Hindlimb muscle (tissue), 1 donor: ENCODE results near the gene NRXN2. TPM values are rescaled to one million over a fixed set of nuclear protein-coding genes. Genes with fewer than 3 reads are reported as not detected.

Source experiments
- DNase-seq: peaks from one replicate; pipeline ENCODE4 v3.0.0-alpha.2; 2013
- polyA plus RNA-seq: library from polyadenylated mRNA; unstranded; fragments of 120-200 nt; gene quantifications from one replicate; pipeline ENCODE4 v1.2.1, GENCODE V29; 2013; ENCODE audit not compliant: insufficient read length

NRXN2 gene
- polyA plus RNA-seq, 1 donor, result 32.6 TPM

- no peak for DNase-seq
Measured at GRCh38 chr11:64742889-64743590, 20.0 kb upstream of the NRXN2 start.

DNA sequence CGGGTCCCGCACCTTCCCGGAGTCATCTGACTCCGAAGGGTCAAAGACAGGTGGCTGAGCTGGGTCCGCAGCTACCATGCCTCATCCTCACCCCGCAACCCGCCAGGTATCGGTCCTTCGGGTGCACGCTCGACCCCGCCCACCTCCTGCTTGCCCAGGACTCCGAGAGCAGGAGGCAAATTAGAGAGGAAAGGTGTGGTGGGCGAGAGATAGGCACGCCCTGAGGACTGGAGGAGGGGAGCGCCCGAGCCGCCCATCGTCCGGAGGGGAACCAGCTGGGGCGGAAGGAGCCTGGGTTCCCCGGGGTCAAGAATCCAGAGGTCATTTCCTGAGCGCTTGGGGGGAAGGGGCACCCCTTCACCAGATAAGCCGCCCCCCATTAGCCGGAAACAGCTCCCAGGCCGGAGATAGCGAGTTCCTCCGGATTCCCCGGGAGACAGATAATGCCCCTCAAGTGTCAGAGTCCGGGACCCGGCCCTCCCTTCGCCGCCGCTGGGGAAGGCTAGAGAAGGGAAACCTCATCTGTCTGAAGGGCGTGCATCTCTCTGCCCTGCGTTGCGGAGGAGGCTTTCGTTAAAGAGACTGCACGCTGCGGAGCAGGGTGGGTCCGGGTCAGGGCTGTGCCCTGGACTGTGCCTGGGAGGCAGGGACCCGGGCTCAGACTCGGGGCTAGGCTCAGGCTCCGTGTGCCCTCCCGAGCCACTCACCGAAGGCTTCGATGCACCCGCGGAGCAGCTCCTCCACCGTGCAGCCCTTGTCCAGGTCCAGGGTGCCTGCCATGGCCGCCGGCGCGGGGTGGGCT is 19.3 kb upstream of the NRXN2 start:
- DNase-seq, result no peak

GRCh38 chr11:64741375-64742086 is 18.5 kb upstream of the NRXN2 start:
- no peak for DNase-seq

DNA sequence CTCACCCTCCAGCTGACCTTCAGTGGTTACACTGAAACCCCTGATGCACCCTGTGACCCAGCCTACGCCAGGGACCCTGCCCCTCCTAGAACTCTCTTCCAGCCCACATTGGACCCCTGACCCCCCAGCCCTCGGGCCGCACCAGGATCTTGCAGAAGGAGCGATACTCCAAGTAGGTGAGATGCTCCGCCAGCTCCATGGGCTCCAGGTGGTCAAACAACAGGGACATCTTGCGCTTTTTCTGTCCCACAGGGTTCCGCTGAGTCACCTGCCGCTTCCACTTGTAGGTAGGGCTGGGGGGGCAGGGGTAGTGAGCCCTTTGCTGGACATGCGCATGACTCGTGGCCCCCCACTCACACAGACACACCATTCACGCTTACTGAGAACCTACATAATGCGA is 16.9 kb upstream of the NRXN2 start:
- DNase-seq, result no peak

DNA sequence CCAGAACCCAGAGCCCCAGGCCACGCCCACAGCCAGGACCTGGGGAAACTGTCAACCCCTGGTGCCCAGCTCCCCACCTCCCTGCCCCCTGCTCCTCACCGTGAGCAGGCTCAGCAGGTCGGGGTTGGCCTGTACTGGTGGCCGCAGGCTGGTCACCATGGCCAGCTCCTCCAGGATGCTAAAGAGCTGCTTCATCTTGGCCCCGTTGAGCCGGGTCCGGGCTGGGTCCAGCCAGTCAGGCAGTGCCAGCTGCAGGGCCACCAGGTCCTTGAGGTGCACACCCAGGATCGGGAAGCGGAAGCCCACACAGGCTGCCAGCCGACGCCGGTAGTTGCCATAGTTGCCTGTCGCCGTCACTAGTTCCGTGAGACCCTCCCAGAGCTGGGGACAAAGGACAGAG is 13.7 kb upstream of the NRXN2 start:
- no peak for DNase-seq

- no peak for DNase-seq
Measured at GRCh38 chr11:64735725-64736259, 12.8 kb upstream of the NRXN2 start.

DNA sequence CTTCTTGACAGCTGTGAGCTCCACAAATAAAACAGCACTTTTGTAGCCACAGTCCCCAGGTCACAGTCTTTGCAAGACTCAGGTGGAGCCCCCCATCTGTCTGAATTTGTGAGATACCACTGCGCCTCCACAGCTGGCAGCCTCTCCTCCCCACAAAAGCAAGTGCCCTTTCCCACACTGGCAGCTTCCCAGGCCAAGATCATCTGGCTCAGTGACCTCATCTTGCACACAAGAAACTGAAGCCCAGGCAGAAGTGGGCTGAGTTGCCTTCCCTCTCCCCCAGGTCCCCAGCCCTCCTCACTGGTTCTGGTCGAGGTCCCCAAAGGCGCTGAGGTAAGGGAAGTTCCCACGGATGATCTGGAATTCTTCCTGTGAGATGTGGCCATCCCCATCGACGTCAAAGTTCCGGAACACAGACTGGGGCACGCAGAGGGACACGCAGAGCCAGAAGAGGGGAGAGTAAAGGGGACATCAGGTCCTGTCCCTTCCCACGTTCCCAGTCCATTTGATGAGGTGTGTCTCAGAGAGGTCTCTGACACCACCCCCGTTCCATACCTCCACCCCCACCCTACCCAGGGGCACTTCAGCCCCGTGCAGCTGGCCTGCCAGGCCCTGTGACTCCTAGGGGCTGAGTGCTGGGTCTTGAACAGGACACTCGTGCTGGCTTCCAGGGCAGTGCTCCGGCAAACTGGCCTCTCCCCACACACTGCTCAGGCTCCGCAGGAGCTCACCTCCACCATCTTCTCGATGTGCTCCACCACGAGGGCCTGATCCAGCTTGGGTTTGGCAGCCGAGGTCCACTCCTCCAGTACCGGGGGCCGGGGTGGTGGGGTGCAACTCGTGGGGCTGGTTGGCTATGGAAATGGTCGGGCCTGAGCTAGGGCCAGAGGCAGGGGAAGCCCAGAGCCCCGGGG is 12.1 kb upstream of the NRXN2 start:
- DNase-seq, result no peak

DNA sequence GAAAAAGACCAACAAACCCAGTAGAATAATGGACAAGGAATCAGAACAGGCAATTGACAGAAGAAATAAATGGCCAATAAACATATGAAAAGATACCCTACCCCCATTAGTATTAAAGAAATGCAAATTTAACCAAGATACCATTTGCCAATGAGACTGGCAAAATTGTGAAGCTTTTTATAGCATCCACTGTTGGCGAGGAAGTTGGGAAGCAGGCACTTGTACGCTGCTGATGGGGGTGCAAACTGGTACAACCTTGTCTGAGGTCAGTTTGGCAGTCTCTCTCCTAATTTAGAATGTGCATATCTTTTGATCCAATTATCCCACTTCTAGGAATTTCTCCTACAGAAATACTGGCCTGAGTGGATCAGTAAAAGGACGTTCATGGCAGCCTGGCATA is 8.6 kb upstream of the NRXN2 start:
- no peak for DNase-seq

DNA sequence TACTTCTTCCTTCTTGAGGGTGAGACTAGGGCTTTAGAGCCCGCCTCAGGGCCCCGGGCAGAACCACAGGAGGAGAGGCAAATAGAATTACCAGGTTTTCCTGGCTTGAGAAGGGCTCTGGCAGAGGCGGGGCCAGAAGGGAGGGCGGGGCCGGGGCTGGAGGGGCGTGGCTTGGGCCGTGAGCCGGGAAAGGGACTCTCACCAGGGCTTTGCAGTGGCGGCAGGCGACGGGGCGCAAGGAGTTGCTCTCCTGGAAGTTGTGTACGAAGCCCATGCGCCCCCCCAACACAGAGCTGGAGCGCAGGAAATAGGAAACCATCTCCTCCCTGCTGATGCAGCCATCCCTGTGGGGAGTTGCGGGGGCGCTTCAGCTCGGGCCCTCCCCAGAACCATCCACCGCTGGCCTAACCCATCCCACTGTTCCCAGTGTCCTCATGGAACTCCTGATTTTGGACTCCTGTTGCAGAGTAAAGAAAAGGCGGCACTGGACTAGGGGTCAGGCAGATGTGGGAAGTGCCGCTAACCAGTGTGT is 6.9 kb upstream of the NRXN2 start:
- DNase-seq, result no peak

DNA sequence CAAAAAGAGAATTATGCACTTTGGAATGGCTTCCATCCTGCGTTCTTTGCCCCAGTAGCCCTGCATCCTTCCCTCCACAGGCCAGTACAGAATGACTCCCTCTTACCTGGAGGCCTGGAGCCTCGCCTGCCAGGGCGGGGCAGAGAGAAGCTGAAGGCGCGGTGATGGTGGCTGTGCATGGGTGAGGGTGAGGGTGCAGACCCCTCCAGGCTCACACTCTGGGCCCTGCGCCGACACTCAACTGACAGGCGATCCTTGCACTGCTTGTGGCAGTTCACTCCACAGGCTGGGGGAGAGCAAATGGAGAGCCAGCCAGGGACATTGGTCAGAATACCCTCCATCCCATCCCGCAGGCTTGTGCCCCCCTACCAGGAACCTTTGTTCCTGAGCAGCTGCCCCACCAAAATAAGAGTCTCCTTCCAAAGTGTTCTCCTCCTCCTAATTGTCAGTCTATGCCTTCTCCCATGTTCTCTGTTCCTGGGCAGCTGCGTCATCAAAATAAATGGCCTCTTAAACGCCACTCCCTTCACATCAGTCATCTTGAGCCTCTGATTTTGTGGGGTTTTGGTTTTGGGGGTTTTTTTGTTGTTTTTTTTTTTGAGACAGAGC is 5.9 kb upstream of the NRXN2 start:
- no peak for DNase-seq

DNA sequence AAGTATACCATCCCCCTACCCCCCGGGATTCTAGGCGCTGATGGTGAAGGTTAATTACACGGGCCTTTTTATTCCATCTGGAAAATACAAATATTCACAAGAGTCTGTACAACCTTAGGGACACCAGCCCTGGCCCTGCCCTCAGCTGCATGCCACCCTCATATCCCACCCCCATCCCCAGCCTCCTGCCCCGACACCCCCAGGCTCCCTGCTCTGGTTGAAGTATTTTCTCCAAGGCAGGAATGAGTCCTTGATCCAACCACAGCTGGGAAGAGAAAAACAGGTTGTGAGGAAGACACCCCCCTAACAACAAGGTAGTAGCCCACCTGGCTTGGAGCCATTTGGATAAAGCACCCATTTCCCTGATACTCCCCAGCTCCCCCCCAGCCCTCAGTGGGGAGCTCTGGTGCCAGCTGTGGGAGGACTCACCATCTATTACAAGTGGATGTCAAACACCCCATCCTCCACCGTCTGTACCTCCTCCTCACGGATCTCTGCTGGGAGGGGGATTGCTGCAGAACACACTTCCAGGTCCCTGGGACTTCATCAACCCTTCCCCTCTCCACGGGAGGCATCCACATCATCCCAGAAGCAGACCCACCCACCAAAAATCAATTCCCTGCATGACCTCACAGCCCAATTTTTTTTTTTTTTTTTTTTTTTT is 4.0 kb upstream of the NRXN2 start:
- DNase-seq, result no peak

GRCh38 chr11:64726211-64726641 is 3.2 kb upstream of the NRXN2 start:
- no peak for DNase-seq

GRCh38 chr11:64724863-64725532 is 2.0 kb upstream of the NRXN2 start:
- no peak for DNase-seq

- no peak for DNase-seq
Measured at GRCh38 chr11:64723907-64724862, 1.2 kb upstream of the NRXN2 start.

GRCh38 chr11:64722141-64723065 is 594 bp downstream of the NRXN2 start:
- DNase-seq, result no peak

DNA sequence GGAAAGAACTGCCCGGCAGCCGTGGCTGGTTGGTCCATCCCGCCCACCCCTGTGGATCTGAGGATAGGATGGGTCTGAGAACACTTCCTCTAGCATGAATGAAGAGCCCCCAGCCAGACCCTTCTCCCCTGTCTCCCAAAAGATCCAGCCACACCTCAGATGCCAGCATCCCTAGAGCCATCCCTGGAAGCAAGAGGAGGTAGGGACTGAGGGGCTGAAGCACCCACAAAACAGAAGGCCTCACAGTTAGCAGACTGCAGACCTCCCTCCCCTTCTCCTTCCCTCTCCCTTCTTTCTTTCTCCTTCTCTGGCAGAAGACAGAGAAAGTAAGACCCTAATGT is 1.7 kb downstream of the NRXN2 start:
- DNase-seq, result no peak

- DNase-seq, result no peak
Measured at GRCh38 chr11:64720640-64721358, 2.2 kb downstream of the NRXN2 start.
